Measurements from ENCODE around the gene CD164L2. TPM values are rescaled to one million over a fixed set of nuclear protein-coding genes. Genes with fewer than 3 reads are reported as not detected.
A peak's percentile ranks its signal among the peaks of the same experiment; 100 is the strongest.

Gene CD164L2
- total RNA-seq, 1 donor from 2014 or later = not detected

DNA sequence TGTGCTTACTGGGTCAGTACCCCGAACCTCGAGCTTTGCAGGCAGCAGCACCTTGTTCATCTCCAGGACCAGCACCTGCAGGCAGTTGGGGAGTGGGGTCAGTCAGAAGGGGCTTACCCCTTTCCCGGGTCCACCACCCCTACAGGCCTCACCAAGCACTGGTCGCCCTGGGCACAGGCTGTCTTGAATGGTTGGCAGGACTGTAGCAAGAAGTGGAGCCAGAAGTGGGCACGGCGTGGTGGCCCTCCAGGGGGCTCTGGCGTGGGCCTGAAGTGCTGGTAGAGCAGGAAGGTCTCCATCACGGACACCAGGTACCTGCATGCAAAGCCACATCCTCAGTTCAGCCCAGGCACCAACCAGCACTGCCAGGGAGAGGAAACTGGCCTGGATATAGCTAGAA, 21.6 kb downstream of the CD164L2 start:
- DNase-seq = no peak

DNA sequence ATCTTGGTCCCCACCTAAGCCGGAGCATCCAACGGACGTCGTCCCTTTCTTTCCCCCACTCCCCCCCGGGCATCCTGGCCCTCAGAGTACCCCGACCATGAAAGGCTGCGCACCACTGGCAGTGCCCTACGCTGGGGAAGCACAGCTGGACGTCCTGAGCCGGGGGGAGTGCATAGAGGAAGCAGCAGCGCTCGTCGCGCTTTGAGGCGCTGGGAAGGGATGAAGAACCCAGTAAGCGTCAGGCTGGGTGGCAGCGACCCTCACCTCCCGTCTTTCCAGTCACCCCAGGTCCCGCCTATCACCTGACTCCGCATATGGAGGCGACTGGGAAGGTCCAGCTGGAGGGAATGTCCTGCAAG, 22.1 kb downstream of the CD164L2 start:
- DNase-seq = no peak

- no peak for DNase-seq
Measured at GRCh38 chr1:27360159-27361043, 22.7 kb downstream of the CD164L2 start.

GRCh38 chr1:27359822-27360158, 23.3 kb downstream of the CD164L2 start:
- no peak for DNase-seq

DNA sequence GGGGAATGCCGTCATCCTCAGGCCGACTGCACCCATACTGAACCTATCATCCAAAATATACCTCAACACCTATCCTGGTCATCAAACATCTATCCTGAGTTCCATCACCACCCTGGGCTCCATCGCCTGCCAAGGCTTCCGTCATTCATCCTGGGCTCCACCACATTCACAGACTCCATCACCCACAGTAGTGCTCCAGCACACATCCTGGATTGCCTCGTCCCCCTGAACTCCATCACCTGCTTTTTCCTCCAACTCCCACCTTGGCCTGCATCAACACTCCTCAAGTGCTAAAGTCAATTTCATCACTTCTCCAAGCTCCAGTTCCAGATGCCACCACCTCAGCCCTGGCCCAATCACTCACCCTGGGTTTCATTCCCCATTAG, 24.2 kb downstream of the CD164L2 start:
- DNase-seq = no peak

DNA sequence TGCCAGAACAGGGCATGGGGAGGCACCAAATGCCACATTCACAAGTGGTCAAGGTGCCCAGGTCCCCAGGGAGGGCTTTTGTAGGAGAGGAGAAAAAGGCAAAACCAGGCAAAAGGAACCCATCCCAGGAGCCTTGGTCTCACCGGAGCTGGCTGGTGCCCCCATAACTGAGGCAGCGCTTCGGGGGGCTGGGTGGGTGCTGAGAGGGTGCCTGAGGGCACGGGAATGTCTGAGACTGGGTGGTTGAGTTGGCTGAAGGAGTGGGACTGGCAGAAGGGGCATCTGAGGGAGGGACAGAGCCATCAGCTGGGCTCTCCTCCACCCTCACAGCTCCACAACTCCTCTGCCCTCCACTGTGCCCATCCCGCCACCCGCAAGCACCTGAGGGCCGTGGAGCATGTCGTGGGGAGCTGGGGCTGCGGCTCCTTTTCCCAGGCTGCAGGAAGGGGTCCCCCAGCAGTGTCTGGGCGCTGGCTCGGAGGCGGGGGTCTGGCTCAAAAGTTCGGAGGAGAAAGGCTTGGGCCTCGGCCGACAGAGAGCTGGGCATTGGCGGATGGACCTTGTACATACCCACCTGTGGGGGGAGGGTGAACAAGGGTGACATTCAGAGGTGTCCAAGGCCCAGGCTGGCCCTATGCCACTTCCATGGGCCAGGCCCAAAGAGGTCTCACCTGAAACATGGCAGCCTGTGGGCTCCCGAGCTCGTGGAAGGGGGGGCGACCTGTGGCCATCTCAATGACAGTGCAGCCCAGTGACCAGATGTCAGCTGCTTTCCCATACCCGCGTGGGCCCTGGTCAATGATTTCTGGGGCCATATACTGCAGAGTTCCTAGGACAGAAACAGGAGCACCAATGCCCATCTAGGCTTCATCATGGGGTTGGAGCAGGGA, 24.9 kb downstream of the CD164L2 start:
- no peak for DNase-seq

- DNase-seq = peak; percentile 78
Measured at GRCh38 chr1:27357281-27358037, 25.7 kb downstream of the CD164L2 start.

DNA sequence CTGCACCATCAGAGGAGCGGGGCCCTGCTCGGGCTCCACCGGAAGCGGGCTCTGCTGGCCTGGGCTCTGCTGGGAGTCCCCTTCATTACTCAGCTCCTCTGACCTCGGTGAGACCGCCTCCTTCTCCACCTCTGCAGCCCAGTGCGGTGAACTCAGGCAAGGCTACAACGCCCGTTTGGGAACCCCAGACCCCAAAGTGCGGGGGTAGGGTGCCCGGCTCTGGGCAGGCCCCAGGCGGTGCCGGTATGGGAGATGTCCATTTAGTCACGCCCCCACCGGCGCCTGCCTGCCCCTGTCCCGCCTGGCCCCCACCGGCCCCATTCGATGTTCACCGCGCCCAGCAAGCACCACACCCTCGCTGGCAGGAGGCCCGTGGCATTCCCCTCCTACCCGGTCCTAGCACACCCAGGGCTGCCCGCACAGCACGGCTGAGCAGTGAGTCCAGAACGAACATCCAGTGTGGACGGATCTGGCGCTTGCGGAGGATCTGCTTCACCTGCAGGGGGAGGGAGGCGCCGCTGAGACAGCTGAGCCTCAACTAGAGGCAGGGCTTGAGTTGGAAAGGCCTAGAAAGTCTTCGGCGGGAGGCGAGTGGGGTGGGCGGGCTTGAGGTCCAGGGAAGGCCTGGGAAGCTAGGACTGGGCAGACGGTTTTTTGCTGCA, 26.4 kb downstream of the CD164L2 start:
- no peak for DNase-seq

DNA sequence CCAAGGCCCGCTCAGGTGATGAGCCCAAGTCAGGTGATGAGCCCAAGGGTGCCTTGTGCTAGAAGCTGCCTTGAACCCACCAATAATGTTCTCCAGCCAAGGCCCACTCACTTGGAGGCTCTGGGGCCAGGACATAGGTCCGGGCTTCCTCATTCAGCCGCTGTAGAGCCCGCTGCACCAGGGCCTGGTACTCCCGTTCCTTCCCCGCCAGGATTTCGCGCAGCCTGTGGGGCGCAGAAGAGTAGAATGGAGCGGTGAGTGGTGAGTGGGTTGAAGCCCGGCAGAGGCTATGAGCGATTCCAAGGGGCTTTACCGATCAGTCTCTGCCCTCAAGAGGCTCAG, 26.9 kb downstream of the CD164L2 start:
- no peak for DNase-seq

DNA sequence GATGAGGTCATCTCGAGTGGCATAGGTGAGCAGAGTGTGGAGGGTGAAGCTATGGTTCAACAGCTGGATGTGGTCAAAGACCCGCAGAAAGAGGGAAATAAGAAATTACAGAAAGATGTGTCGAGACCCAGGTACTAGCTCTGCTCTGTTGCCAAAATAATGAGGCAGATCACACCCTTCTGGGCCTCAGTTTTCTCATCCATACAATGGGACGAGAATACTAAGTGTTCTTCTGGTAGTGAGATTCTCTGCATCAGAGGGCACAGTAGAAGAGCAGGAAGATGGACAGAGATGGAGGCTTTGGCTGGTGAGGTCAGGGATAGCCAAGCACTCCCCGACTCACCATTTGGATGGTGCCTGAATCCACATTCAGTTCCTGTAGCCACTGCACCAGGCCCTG, 27.4 kb downstream of the CD164L2 start:
- no peak for DNase-seq

DNA sequence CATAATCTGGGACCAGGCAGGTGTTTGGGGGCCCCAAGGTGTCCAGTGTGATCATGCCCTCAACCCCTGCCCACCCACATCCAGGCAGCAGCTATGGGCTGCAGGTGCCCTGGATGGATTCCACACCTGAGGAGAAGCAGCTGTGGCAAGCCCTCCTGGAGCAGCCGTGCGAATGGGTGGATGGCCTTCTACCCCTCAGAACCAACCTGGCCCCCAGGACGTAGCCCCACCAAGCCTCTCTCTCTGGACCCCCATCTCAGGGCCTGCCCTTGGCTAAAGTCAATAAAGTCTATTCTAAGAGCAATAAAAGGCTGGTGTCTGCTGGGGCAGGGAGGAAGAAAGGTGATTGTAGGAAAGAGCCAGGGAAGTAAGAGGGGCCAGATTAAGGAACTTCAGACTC, 29.5 kb downstream of the CD164L2 start:
- no peak for DNase-seq

- no peak for DNase-seq
Measured at GRCh38 chr1:27353166-27353565, 30.0 kb downstream of the CD164L2 start.

- no peak for DNase-seq
Measured at GRCh38 chr1:27351541-27352107, 31.5 kb downstream of the CD164L2 start.

DNA sequence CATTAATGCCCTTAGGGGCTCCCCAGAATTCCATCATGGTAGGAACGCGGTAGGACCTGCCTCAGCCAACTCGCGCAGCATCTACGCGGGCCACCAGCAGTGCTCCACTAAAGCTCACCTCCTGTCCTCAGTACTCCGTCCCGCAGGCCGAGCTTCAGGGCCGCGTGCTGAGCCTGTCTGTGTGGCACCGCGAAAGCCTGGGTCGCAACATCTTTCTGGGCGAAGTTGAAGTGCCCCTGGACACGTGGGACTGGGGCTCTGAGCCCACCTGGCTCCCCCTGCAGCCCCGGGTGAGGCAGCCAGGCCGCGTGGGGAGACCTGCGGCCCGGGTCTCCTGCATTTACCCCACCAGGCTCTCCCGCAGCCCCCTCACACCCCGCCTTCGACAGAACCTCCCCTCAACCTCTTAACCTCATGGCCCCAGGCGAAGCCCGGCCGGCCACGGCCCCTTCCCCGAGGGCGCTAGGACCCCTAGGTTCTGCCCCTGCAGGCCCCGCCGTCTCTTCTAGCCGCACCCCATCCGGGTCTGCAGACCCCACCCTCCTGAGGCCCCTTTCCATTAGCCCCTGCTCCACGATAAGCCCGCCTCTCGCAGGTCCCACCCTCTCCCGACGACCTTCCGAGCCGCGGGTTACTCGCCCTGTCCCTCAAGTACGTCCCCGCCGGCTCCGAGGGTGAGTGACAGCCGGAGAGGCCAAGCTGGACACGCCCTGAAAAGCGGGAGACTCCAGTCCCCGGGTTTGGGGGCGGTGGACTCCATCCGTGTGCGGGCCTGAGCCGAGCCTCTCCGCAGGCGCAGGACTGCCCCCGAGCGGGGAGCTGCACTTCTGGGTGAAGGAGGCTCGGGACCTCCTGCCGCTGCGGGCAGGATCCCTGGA, 32.2 kb downstream of the CD164L2 start:
- peak; percentile 34 for DNase-seq

GRCh38 chr1:27349784-27350662, 33.1 kb downstream of the CD164L2 start:
- DNase-seq = peak; percentile 76

GRCh38 chr1:27348861-27349783, 34.0 kb downstream of the CD164L2 start:
- DNase-seq = peak; percentile 20

- peak; percentile 25 for DNase-seq
Measured at GRCh38 chr1:27346991-27347624, 36.0 kb downstream of the CD164L2 start.

DNA sequence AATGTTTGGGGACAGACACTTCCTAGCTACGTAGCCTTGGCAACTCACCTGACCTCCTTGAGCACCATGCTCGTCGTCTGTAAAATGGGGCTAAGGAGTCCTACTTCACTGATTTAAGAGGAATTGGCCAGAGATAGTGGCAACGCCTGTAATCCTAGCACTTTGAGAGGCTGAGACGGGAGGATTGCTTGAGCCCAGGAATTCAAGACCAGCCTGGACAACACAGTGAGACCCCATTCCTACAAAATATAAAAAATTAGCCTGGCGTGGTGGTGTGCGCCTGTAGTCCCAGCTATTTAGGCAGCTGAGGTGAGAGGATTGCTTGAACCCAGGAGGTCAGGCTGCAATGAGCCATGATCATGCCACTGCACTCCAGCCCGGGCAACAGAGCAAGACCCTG, 36.8 kb downstream of the CD164L2 start:
- no peak for DNase-seq

- DNase-seq = no peak
Measured at GRCh38 chr1:27345272-27345671, 37.9 kb downstream of the CD164L2 start.

Data from dermis blood vessel endothelial cell (primary cell).